K562 treated with DMSO at 1 percent for 12 hours (cell line): Measurements from ENCODE around the gene TMOD1. TPM values are rescaled to one million over a fixed set of nuclear protein-coding genes. Genes with fewer than 3 reads are reported as not detected.

Experiments
- total RNA-seq: library from RNA; unstranded; fragments of 300-600 nt; gene quantifications from 2 replicates; pipeline ENCODE4 v1.2.3, GENCODE V29; 2022; ENCODE audit not compliant: insufficient read depth

TMOD1 gene
- 9.8 and 22.2 TPM in 2 replicates for total RNA-seq

GRCh38 chr9:97501177-97501971, at the start of gene TMOD1:
TMOD1 (plus strand) TSS chr9:97501666; CDS start chr9:97524189, 22,523 bp downstream.

GRCh38 chr9:97632985-97633858, 131.8 kb downstream of the TMOD1 start, which contains the start of the genes NCBP1 and TSTD2:
NCBP1 (plus strand) TSS chr9:97633821; CDS start chr9:97633882, 61 bp downstream.
TSTD2 (minus strand) TSS chr9:97633368; CDS start chr9:97627562, 5,806 bp downstream.

Other genes starting within 250 kb of the TMOD1 start
- gene CCDC180, start 194.0 kb upstream of the TMOD1 start, total RNA-seq: 0.74 and 5.1 TPM in 2 replicates
- gene TDRD7, start 89.6 kb upstream of the TMOD1 start, total RNA-seq: 7.2 and 13.6 TPM in 2 replicates
- 4.0 and 18.9 TPM in 2 replicates for gene TSTD2, start 131.7 kb downstream of the TMOD1 start, total RNA-seq
- gene NCBP1, start 132.2 kb downstream of the TMOD1 start, total RNA-seq: 10.9 and 27.7 TPM in 2 replicates
- 7.6 and 20.4 TPM in 2 replicates for gene XPA, start 195.7 kb downstream of the TMOD1 start, total RNA-seq